Endodermal cell (in vitro differentiated cells): ENCODE data around the gene GPATCH3. TPM values are rescaled to one million over a fixed set of nuclear protein-coding genes. Genes with fewer than 3 reads are reported as not detected.

ENCODE experiments used
- DNase-seq: peaks from one replicate; pipeline ENCODE4 v3.0.0-alpha.2; 2017
- H3K27ac ChIP-seq: 2 replicates; pipeline ENCODE4 v1.5.1; 2013; ENCODE audit warnings: mild to moderate bottlenecking, low read depth, low read length, moderate library complexity
- H3K27me3 ChIP-seq: 2 replicates; pipeline ENCODE4 v1.6.1; 2013; ENCODE audit warnings: mild to moderate bottlenecking, low read length, moderate library complexity; ENCODE audit not compliant: insufficient read depth, control insufficient read depth, poor library complexity, severe bottlenecking
- H3K36me3 ChIP-seq: 2 replicates; pipeline ENCODE4 v1.7.0; 2013; ENCODE audit warnings: mild to moderate bottlenecking, low read length, moderate library complexity; ENCODE audit not compliant: control insufficient read depth, insufficient read depth
- H3K4me1 ChIP-seq: one replicate; pipeline ENCODE4 v1.7.0; 2013; ENCODE audit warnings: low read length; ENCODE audit not compliant: control insufficient read depth, insufficient read depth
- H3K4me3 ChIP-seq: 2 replicates; pipeline ENCODE4 v1.5.1; 2013; ENCODE audit warnings: mild to moderate bottlenecking, low read length, moderate library complexity
- H3K9ac ChIP-seq: 2 replicates; pipeline ENCODE4 v1.6.1; 2013; ENCODE audit warnings: mild to moderate bottlenecking, low read length, moderate library complexity; ENCODE audit not compliant: poor library complexity, severe bottlenecking; ENCODE audit errors: extremely low read depth
- H3K9me3 ChIP-seq: 2 replicates; pipeline ENCODE4 v1.6.1; 2013; ENCODE audit warnings: mild to moderate bottlenecking, low read length, moderate library complexity; ENCODE audit not compliant: control insufficient read depth
- H3K27ac Mint-ChIP-seq: 2 replicates; pipeline ENCODE4 v1.8.0; 2020; ENCODE audit warnings: mixed read lengths
- H3K27me3 Mint-ChIP-seq: 2 replicates; pipeline ENCODE4 v1.8.0; 2021; ENCODE audit warnings: mild to moderate bottlenecking, mixed read lengths; ENCODE audit not compliant: insufficient read depth
- H3K36me3 Mint-ChIP-seq: 2 replicates; pipeline ENCODE4 v1.8.0; 2020; ENCODE audit warnings: low read depth, mixed read lengths
- H3K4me1 Mint-ChIP-seq: 2 replicates; pipeline ENCODE4 v1.8.0; 2020; ENCODE audit warnings: mixed read lengths
- H3K4me3 Mint-ChIP-seq: 2 replicates; pipeline ENCODE4 v1.8.0; 2020; ENCODE audit warnings: mild to moderate bottlenecking, moderate library complexity, mixed read lengths
- H3K9me3 Mint-ChIP-seq: 2 replicates; pipeline ENCODE4 v1.8.0; 2020; ENCODE audit warnings: mild to moderate bottlenecking, mixed read lengths
- WGBS, 2 experiments: methylation state at CpG; one replicate each; pipeline versions ENCODE4 v1.1.5 to v1.1.7; 2013; ENCODE audit warnings: missing lambda C conversion rate in 2 of 2, mixed read lengths in 1 of 2; ENCODE audit not compliant: insufficient coverage in 1 of 2, insufficient read length in 1 of 2; 5-methylcytosine and 5-hydroxymethylcytosine counted together
- total RNA-seq, 2 donors: library from RNA; stranded (reverse); fragmentation: NEBNext Ultra II Directional in 1 of 2; extraction: Animal tissue kit (Norgen Biotek cat#: 25700) in 1 of 2; gene quantifications; 2 replicates in 1 of 2; 3 replicates in 1 of 2; pipeline ENCODE4 v1.2.1, GENCODE V29; 2021
- TF ChIP-seq, protein P1 (sequence below): fragments of 200-600 bp; sonication (generic); conservative IDR thresholded peaks from 2 replicates; pipeline ENCODE4 v1.5.0; 2021; ENCODE audit warnings: antibody characterized with exemption, mild to moderate bottlenecking

GPATCH3 gene
- total RNA-seq, 2 donors from 2014 or later: 21.3 to 23.2 TPM

DNA sequence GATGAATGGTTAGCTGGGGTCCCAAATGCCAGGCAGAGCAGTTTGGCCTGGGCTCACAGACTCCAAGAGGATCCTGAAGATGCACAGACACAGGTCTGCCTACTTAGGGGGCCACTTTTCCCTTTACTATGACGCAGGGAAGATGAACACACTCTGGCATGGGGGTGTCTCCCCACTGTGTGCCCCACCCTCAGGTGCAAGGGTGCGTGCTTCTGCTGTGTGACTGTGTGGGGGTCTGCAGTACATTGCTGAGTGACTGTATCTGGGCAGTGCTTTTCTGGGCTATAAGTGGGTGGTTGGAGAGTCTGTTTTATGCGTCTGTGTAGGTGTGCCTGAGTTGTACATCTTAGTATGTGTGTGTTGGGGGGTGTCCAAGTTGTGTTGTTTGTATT lies 9.7 kb upstream of the GPATCH3 start:
- H3K4me3 Mint-ChIP-seq: no peak overlapping the region
- Histone ChIP-seq H3K27me3 (no peaks in the 10 kb centered on the region), H3K27ac (no peak overlapping the region), H3K4me1 (peaks cover 18% of the 10 kb centered on the region), H3K36me3 (no peaks in the 10 kb centered on the region), H3K9me3 (no peaks in the 10 kb centered on the region), H3K4me3 (no peak overlapping the region), H3K9ac (no peak overlapping the region)
- H3K27me3 Mint-ChIP-seq: peaks cover 10% of the 10 kb centered on the region
- TF ChIP-seq, protein P1, sequence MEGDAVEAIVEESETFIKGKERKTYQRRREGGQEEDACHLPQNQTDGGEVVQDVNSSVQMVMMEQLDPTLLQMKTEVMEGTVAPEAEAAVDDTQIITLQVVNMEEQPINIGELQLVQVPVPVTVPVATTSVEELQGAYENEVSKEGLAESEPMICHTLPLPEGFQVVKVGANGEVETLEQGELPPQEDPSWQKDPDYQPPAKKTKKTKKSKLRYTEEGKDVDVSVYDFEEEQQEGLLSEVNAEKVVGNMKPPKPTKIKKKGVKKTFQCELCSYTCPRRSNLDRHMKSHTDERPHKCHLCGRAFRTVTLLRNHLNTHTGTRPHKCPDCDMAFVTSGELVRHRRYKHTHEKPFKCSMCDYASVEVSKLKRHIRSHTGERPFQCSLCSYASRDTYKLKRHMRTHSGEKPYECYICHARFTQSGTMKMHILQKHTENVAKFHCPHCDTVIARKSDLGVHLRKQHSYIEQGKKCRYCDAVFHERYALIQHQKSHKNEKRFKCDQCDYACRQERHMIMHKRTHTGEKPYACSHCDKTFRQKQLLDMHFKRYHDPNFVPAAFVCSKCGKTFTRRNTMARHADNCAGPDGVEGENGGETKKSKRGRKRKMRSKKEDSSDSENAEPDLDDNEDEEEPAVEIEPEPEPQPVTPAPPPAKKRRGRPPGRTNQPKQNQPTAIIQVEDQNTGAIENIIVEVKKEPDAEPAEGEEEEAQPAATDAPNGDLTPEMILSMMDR: no peak
- no peaks in the 10 kb centered on the region for H3K9me3 Mint-ChIP-seq
- no peak overlapping the region for H3K27ac Mint-ChIP-seq
- 90 to 92% methylated on average over 2 to 3 of the region's 3 CpGs for WGBS, 2 experiments
- H3K4me1 Mint-ChIP-seq: peaks cover 25% of the 10 kb centered on the region
- no peak for DNase-seq
- no peaks in the 10 kb centered on the region for H3K36me3 Mint-ChIP-seq

DNA sequence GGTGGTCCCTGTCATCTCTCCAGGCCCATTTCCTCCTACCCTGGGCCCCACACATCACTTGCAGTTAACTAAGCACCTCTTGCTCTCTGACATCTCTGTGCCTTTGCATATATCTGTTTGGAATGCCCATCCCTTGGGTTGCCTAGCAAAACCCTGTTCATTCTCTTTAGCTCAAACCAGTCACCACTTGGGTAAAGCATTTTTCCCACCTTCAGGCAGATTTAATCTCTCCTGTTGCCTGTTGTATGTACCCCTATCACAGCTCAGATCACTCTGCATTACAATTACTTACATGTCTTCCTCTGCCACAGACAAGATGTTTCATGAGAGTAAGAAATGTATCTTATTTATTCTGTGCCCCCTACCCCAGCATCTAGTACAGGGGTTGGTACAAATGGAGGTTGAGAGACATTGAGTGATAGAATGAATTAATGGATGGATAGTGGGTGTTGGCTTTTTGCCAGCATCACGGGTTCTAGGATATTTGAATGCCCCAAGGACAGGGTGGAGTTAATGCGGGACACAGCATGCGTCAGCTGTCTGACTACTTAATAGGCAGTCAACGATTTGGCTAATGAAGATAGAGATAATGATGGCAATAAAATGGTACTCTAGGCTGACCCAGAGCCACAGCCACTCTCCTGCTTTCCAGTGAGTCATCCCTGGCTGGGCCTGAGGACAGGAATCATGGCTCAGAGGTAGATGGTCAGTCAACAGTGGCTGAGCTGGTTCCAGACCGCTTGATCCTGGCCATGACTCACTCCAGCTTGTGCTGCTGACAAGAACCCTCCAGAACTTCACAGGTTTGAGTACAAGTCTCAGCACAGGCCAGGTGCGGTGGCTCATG lies 7.0 kb upstream of the GPATCH3 start:
- no peak overlapping the region for H3K27ac Mint-ChIP-seq
- H3K27me3 Mint-ChIP-seq: peaks cover 10% of the 10 kb centered on the region
- no peak overlapping the region for H3K4me3 ChIP-seq
- H3K27ac ChIP-seq: no peak overlapping the region
- 82 to 83% methylated on average over 6 of the region's 6 CpGs for WGBS, 2 experiments
- no peaks in the 10 kb centered on the region for H3K27me3 ChIP-seq
- H3K36me3 ChIP-seq: no peaks in the 10 kb centered on the region
- no peaks in the 10 kb centered on the region for H3K36me3 Mint-ChIP-seq
- no peak overlapping the region for H3K4me3 Mint-ChIP-seq
- no peak overlapping the region for H3K9ac ChIP-seq
- no peak for DNase-seq
- H3K9me3 Mint-ChIP-seq: no peaks in the 10 kb centered on the region
- H3K9me3 ChIP-seq: no peaks in the 10 kb centered on the region
- TF ChIP-seq, protein P1: no peak
- H3K4me1 ChIP-seq: peaks cover 11% of the 10 kb centered on the region
- H3K4me1 Mint-ChIP-seq: peaks cover 22% of the 10 kb centered on the region

DNA sequence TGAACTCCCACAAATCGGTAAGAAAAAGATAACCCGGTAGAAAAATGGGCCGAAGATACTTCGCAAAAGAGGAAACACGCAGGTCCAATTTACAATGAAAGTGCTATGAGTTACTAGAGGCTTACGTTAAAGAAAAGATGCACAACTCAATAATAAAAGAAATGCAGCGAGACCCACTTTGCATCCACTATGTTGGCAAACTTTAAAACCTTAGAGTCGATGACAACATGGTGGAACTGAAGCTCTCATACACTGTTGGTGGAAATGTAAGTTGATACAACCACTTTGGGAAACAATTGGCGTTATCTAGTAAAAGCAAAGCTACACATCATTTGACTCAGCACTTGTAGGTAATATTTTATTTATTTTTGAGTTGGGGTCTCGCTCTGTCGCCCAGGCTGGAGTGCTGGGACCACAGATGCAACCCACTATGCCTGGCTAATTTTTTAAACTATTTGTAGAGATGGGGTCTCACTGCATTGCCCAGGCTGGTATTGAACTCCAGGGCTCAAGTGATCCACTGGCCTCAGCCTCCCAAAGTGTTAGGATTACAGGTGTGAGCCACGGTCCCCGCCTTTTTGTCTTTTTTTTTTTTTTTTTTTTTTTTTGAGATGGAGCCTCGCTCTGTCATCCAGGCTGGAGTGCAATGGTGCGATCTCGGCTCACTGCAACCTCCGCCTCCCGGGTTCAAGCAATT lies 696 bp upstream of the GPATCH3 start:
- H3K4me1 ChIP-seq: no peaks in the 10 kb centered on the region
- WGBS, 2 experiments: 75 to 82% methylated on average over 11 to 17 of the region's 18 CpGs
- DNase-seq: no peak

More for the DNA sequence above, 696 bp upstream of the GPATCH3 start:
- Mint-ChIP-seq H3K4me1 (peaks cover 19% of the 10 kb centered on the region), H3K36me3 (peaks cover 18% of the 10 kb centered on the region), H3K9me3 (no peaks in the 10 kb centered on the region), H3K4me3 (peak overlapping the region; percentile 92), H3K27ac (peak overlapping the region; percentile 99), H3K27me3 (no peaks in the 10 kb centered on the region)
- peak overlapping the region; percentile 98 for H3K9ac ChIP-seq
- peak overlapping the region; percentile 84 for H3K4me3 ChIP-seq
- peaks cover 16% of the 10 kb centered on the region for H3K36me3 ChIP-seq
- H3K27ac ChIP-seq: no peak overlapping the region
- no peaks in the 10 kb centered on the region for H3K9me3 ChIP-seq
- H3K27me3 ChIP-seq: no peaks in the 10 kb centered on the region
- TF ChIP-seq, protein P1: no peak
